Mesenchymal stem cell (in vitro differentiated cells and primary cell): ENCODE data around the gene TRAF2.

Experiments
- DNase-seq: peaks from one replicate; pipeline ENCODE4 v3.0.0-alpha.2; 2013
- H2AFZ ChIP-seq: one replicate; pipeline ENCODE4 v1.6.1; 2013; ENCODE audit warnings: low read depth, mild to moderate bottlenecking, control low read depth, inconsistent platforms, low read length, moderate library complexity
- H2AK5ac ChIP-seq: 2 replicates; pipeline ENCODE4 v1.6.1; 2013; ENCODE audit warnings: low read length, moderate library complexity, mild to moderate bottlenecking, inconsistent platforms; ENCODE audit not compliant: severe bottlenecking
- H2BK120ac ChIP-seq: one replicate; pipeline ENCODE4 v1.6.1; 2013; ENCODE audit warnings: low read depth, mild to moderate bottlenecking, inconsistent platforms, low read length, moderate library complexity
- H2BK12ac ChIP-seq, 2 experiments: one replicate each; pipeline ENCODE4 v1.6.1; 2013; ENCODE audit warnings: inconsistent platforms in 2 of 2, low read length in 2 of 2, mild to moderate bottlenecking in 2 of 2, moderate library complexity in 2 of 2, control low read depth in 1 of 2
- H2BK15ac ChIP-seq: one replicate; pipeline ENCODE4 v1.6.1; 2013; ENCODE audit warnings: mild to moderate bottlenecking, low read depth, inconsistent platforms; ENCODE audit not compliant: poor library complexity, severe bottlenecking
- H2BK5ac ChIP-seq: 2 replicates; pipeline ENCODE4 v1.6.1; 2013; ENCODE audit warnings: low read depth, mild to moderate bottlenecking, low read length, control low read depth, inconsistent platforms; ENCODE audit not compliant: poor library complexity, severe bottlenecking
- H3K14ac ChIP-seq, 2 experiments: one replicate each; pipeline ENCODE4 v1.6.1; 2013; ENCODE audit warnings: inconsistent platforms in 2 of 2, low read length in 2 of 2, control low read depth in 1 of 2, mild to moderate bottlenecking in 1 of 2, moderate library complexity in 1 of 2
- H3K18ac ChIP-seq, 2 experiments: one replicate each; pipeline ENCODE4 v1.6.1; 2013; ENCODE audit warnings: inconsistent platforms in 2 of 2, low read length in 2 of 2, control low read depth in 1 of 2, low read depth in 1 of 2, mild to moderate bottlenecking in 1 of 2
- H3K23ac ChIP-seq, 2 experiments: one replicate each; pipeline ENCODE4 v1.6.1; 2013; ENCODE audit warnings: inconsistent platforms in 2 of 2, low read length in 2 of 2, mild to moderate bottlenecking in 2 of 2, moderate library complexity in 2 of 2, control low read depth in 1 of 2
- H3K27ac ChIP-seq: 2 replicates; pipeline ENCODE4 v1.5.1; 2013; ENCODE audit warnings: mild to moderate bottlenecking, moderate library complexity, low read length, control low read depth, inconsistent platforms; ENCODE audit not compliant: poor library complexity, severe bottlenecking
- H3K27me3 ChIP-seq, 2 experiments: 2 replicates each; pipeline versions ENCODE4 v1.6.1 to v1.7.0; 2013; ENCODE audit warnings: low read length in 2 of 2, mild to moderate bottlenecking in 2 of 2, moderate library complexity in 2 of 2, control low read depth in 1 of 2, inconsistent platforms in 1 of 2; ENCODE audit not compliant: control insufficient read depth in 1 of 2, insufficient read depth in 1 of 2
- H3K36me3 ChIP-seq, 2 experiments: 2 replicates each; pipeline versions ENCODE4 v1.6.1 to v1.7.0; 2013; ENCODE audit warnings: low read length in 2 of 2, control low read depth in 1 of 2, inconsistent platforms in 1 of 2, low read depth in 1 of 2, mild to moderate bottlenecking in 1 of 2; ENCODE audit not compliant: insufficient read depth in 2 of 2, control insufficient read depth in 1 of 2
- H3K4ac ChIP-seq, 2 experiments: one replicate each; pipeline ENCODE4 v1.6.1; 2013; ENCODE audit warnings: inconsistent platforms in 2 of 2, low read length in 2 of 2, mild to moderate bottlenecking in 2 of 2, moderate library complexity in 2 of 2, control low read depth in 1 of 2, low read depth in 1 of 2
- H3K4me1 ChIP-seq: 2 replicates; pipeline ENCODE4 v1.6.1; 2013; ENCODE audit warnings: low read depth, low read length, control low read depth; ENCODE audit not compliant: control insufficient read depth, insufficient read depth
- H3K4me2 ChIP-seq: 2 replicates; pipeline ENCODE4 v1.6.1; 2013; ENCODE audit warnings: low read length, mild to moderate bottlenecking, inconsistent platforms; ENCODE audit not compliant: poor library complexity, severe bottlenecking
- H3K4me3 ChIP-seq, 2 experiments: 2 replicates each; pipeline versions ENCODE4 v1.5.1 to v1.7.0; 2013; ENCODE audit warnings: low read length in 2 of 2, mild to moderate bottlenecking in 2 of 2, control low read depth in 1 of 2, low read depth in 1 of 2; ENCODE audit not compliant: insufficient read depth in 1 of 2
- H3K79me1 ChIP-seq: replicated peaks from 2 replicates; pipeline ENCODE4 v1.6.1; 2013; ENCODE audit warnings: mild to moderate bottlenecking, control low read depth, low read length, inconsistent platforms; ENCODE audit not compliant: poor library complexity, severe bottlenecking
- H3K9ac ChIP-seq: 2 replicates; pipeline ENCODE4 v1.7.0; 2013; ENCODE audit warnings: mild to moderate bottlenecking, low read length, moderate library complexity
- H3K9me3 ChIP-seq: 2 replicates; pipeline ENCODE4 v1.7.0; 2013; ENCODE audit warnings: mild to moderate bottlenecking, low read length; ENCODE audit not compliant: control insufficient read depth
- H4K8ac ChIP-seq: one replicate; pipeline ENCODE4 v1.6.1; 2013; ENCODE audit warnings: inconsistent platforms, mild to moderate bottlenecking, low read length, moderate library complexity
- H4K91ac ChIP-seq: one replicate; pipeline ENCODE4 v1.6.1; 2013; ENCODE audit warnings: mild to moderate bottlenecking, low read length, inconsistent platforms
- WGBS: methylation state at CpG from one replicate; pipeline ENCODE4 v1.1.7; 2013; ENCODE audit warnings: mixed read lengths; 5-methylcytosine and 5-hydroxymethylcytosine counted together

Gene TRAF2

DNA sequence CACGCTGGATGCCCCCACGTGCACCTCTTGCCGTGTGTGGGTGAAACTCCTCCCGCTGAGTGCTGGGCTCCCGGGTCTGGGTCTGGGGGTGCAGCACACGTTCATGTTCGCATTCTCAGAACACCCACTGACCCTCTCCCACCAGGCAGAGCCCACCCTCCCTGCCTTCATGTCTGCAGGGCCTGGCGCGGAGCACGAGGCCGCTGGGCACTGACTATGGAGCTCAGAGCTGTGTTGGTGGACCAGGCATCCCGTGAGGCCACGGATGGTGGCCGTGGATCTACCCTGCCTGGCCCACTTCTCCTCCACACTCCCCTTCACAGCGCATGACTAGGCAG is 74.6 kb downstream of the TRAF2 start:
- H3K9ac ChIP-seq = no peak overlapping the region
- H3K23ac ChIP-seq = no peak overlapping the region
- H3K4me3 ChIP-seq = no peak overlapping the region
- DNase-seq = no peak
- H3K79me1 ChIP-seq = no peaks in the 10 kb centered on the region
- H4K91ac ChIP-seq = peak overlapping the region; percentile 22
- no peak overlapping the region for H2BK15ac ChIP-seq
- H3K14ac ChIP-seq = no peak overlapping the region
- peaks cover 0 to 16% of the 10 kb centered on the region in 2 experiments for H3K27me3 ChIP-seq
- H3K4ac ChIP-seq = no peak overlapping the region
- H2BK5ac ChIP-seq = no peak overlapping the region
- no peak overlapping the region for H3K27ac ChIP-seq
- no peak overlapping the region for H2BK12ac ChIP-seq
- no peak overlapping the region for H3K18ac ChIP-seq
- 92% methylated on average over 15 of the region's 15 CpGs for WGBS
- no peak overlapping the region for H3K4me2 ChIP-seq
- H2AFZ ChIP-seq = no peak overlapping the region
- H4K8ac ChIP-seq = no peak overlapping the region
- no peak overlapping the region for H2BK120ac ChIP-seq
- no peak overlapping the region for H2AK5ac ChIP-seq
- no peaks in the 10 kb centered on the region for H3K36me3 ChIP-seq
- peaks cover 3% of the 10 kb centered on the region for H3K9me3 ChIP-seq
- peaks cover 20% of the 10 kb centered on the region for H3K4me1 ChIP-seq

DNA sequence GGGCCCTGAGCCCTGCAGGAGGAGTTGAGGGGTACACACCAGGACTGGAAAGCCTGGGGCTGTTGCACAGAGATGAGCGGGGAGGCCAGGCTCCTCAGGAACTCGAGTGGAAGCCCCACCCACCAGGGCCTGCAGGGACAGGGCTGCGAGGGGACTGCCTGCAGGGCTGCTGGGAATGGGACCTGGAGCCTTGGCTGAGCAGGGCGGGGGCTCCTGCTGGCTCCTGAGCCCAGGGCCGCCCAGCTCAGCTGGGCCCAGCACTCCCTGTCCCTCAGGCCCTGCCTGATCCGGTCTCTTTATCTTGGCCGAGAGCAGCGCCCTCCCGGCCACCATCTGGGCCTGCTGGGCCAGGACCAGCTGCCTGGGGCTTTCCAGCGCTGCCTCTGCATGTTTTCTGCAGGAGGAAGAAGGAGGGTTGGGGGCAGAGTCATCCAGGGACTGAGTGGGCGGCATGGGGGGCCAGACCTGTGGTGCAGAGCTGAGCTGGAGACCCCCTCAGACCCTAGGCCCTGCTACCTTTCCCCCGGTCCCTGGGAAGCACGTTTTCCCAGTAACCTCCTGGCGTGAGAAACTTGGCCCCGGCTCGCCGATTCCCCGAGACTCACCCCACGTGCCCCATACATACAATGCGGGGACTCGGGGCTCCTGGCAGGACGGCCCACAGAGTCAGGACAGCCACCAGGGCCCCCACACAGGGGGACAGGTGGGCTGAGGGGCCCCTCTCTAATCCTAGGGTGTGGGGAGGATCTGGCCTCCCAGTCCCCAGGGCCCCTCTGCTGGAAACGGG is 75.2 kb downstream of the TRAF2 start:
- Histone ChIP-seq H2BK15ac (no peak overlapping the region), H3K14ac (no peak overlapping the region), H2AK5ac (no peak overlapping the region), H3K4me3 (no peak overlapping the region), H2AFZ (no peak overlapping the region), H3K27ac (no peak overlapping the region), H3K27me3 (peaks cover 0 to 22% of the 10 kb centered on the region in 2 experiments), H3K9me3 (peaks cover under 1% of the 10 kb centered on the region), H4K91ac (no peak overlapping the region), H3K79me1 (no peaks in the 10 kb centered on the region), H3K18ac (no peak overlapping the region), H2BK120ac (no peak overlapping the region), H2BK5ac (no peak overlapping the region), H2BK12ac (no peak overlapping the region), H3K9ac (no peak overlapping the region), H3K4ac (no peak overlapping the region), H3K4me2 (no peak overlapping the region), H3K36me3 (no peaks in the 10 kb centered on the region), H3K4me1 (peaks cover 20% of the 10 kb centered on the region), H3K23ac (no peak overlapping the region), H4K8ac (no peak overlapping the region)
- WGBS = 74% methylated on average over 23 of the region's 23 CpGs
- no peak for DNase-seq

DNA sequence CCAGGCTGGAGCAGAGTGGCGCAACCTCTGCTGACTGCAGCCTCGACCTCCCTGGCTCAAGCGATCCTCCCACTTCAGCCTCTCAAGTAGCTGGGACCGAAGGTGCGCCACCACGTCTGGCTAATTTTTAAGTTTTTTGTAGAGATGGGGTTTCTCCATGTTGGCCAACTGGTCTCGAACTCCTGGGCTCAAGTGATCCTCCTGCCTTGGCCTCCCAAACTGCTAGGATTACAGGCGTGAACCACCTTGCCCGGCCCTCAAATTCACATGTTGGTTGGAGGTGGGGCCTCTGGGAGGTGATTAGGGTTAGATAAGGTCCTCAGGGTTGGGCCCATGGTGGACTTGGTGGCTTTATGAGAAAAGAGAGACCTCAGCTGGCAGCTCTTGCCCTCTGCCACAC is 75.8 kb downstream of the TRAF2 start:
- H3K36me3 ChIP-seq = no peaks in the 10 kb centered on the region
- WGBS = 95% methylated on average over 9 of the region's 9 CpGs
- H2BK15ac ChIP-seq = no peak overlapping the region
- no peak overlapping the region for H4K8ac ChIP-seq
- H3K4ac ChIP-seq = no peak overlapping the region
- no peak overlapping the region for H2BK120ac ChIP-seq
- H3K18ac ChIP-seq = no peak overlapping the region
- no peak overlapping the region for H3K27ac ChIP-seq
- H3K4me1 ChIP-seq = peaks cover 20% of the 10 kb centered on the region
- H3K27me3 ChIP-seq = peaks cover 0 to 22% of the 10 kb centered on the region in 2 experiments
- no peak overlapping the region for H3K23ac ChIP-seq
- H2AFZ ChIP-seq = no peak overlapping the region
- H2AK5ac ChIP-seq = no peak overlapping the region
- no peak overlapping the region for H2BK12ac ChIP-seq
- H3K4me3 ChIP-seq = no peak overlapping the region
- no peak overlapping the region for H3K14ac ChIP-seq
- DNase-seq = no peak
- H3K4me2 ChIP-seq = no peak overlapping the region
- H2BK5ac ChIP-seq = no peak overlapping the region
- H3K79me1 ChIP-seq = no peaks in the 10 kb centered on the region
- no peak overlapping the region for H3K9ac ChIP-seq
- no peak overlapping the region for H4K91ac ChIP-seq
- no peaks in the 10 kb centered on the region for H3K9me3 ChIP-seq

DNA sequence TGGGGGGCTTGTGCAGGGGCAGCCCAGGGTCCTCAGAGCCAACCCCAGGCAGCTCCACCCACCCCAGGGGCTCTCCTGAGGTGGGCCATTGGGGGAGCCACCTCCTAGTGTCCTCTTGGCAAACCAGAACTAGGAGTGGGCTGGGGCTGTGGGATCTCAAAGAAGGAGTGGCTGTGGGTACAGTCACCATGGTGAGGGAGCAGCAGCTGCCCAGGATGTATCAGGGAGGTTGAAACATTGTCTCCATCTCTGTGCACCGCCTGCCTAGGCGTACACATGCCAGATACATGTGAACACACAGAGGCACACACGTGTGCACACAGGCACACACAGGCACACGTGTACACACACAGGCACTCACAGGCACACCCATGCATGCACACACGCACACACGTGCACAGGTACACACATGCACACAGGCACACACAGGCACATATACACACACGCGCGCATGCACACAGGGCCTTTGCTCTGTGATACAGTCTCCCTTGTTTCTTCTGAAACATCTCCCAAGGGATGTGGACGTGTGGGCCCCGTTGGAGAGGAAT is 76.5 kb downstream of the TRAF2 start:
- H3K14ac ChIP-seq = peak overlapping the region in 1 of 2 experiments; percentile 5
- no peak overlapping the region for H2BK5ac ChIP-seq
- H2BK120ac ChIP-seq = no peak overlapping the region
- no peak overlapping the region for H4K91ac ChIP-seq
- H3K4me3 ChIP-seq = no peak overlapping the region
- H3K27me3 ChIP-seq = peaks cover 0 to 22% of the 10 kb centered on the region in 2 experiments
- no peak for DNase-seq
- WGBS = 87% methylated on average over 11 of the region's 11 CpGs
- no peak overlapping the region for H2BK12ac ChIP-seq
- no peak overlapping the region for H3K9ac ChIP-seq
- H3K9me3 ChIP-seq = no peaks in the 10 kb centered on the region
- no peak overlapping the region for H3K18ac ChIP-seq
- no peak overlapping the region for H2BK15ac ChIP-seq
- H3K36me3 ChIP-seq = no peaks in the 10 kb centered on the region
- H4K8ac ChIP-seq = no peak overlapping the region
- no peak overlapping the region for H2AFZ ChIP-seq
- peaks cover 20% of the 10 kb centered on the region for H3K4me1 ChIP-seq
- no peak overlapping the region for H2AK5ac ChIP-seq
- H3K4ac ChIP-seq = no peak overlapping the region
- no peak overlapping the region for H3K4me2 ChIP-seq
- H3K79me1 ChIP-seq = no peaks in the 10 kb centered on the region
- H3K27ac ChIP-seq = no peak overlapping the region
- H3K23ac ChIP-seq = no peak overlapping the region
